Neural cell (in vitro differentiated cells): Measurements from ENCODE around the gene OSBPL7. TPM values are rescaled to one million over a fixed set of nuclear protein-coding genes. Genes with fewer than 3 reads are reported as not detected.

ENCODE experiments used
- H2AFZ ChIP-seq: fragments of 200-600, 300-800 bp; sonication (generic), shearing (Covaris generic); 2 replicates; pipeline ENCODE4 v1.6.0; 2014; ENCODE audit warnings: low read depth, mild to moderate bottlenecking, antibody characterized with exemption, low read length, moderate library complexity
- H3F3A ChIP-seq: fragments of 200-600 bp; shearing (Covaris generic); 2 replicates; pipeline ENCODE4 v1.6.1; 2016; ENCODE audit warnings: mild to moderate bottlenecking, moderate library complexity, mixed read lengths, antibody characterized with exemption, low read length; ENCODE audit not compliant: insufficient read depth, poor library complexity, severe bottlenecking
- H3K27ac ChIP-seq: fragments of 200-600, 300-800 bp; sonication (generic), shearing (Covaris generic); 2 replicates; pipeline ENCODE4 v1.5.1; 2014; ENCODE audit warnings: mild to moderate bottlenecking, low read length, moderate library complexity
- H3K27me3 ChIP-seq: fragments of 300-800, 200-600 bp; sonication (generic), shearing (Covaris generic); 2 replicates; pipeline ENCODE4 v1.6.0; 2014; ENCODE audit warnings: mild to moderate bottlenecking, low read depth, low read length, moderate library complexity; ENCODE audit not compliant: insufficient read depth
- H3K36me3 ChIP-seq: fragments of 300-800, 200-600 bp; sonication (generic), shearing (Covaris generic); 2 replicates; pipeline ENCODE4 v1.5.1; 2014; ENCODE audit warnings: mild to moderate bottlenecking, antibody characterized with exemption, low read length, moderate library complexity; ENCODE audit not compliant: insufficient read depth
- H3K4me2 ChIP-seq: fragments of 300-800, 200-600 bp; sonication (generic), shearing (Covaris generic); 2 replicates; pipeline ENCODE4 v1.6.0; 2014; ENCODE audit warnings: mild to moderate bottlenecking, low read length
- H3K4me3 ChIP-seq: fragments of 300-800, 200-600 bp; sonication (generic), shearing (Covaris generic); 2 replicates; pipeline ENCODE4 v1.5.1; 2014; ENCODE audit warnings: mild to moderate bottlenecking, low read length, moderate library complexity
- H3K79me2 ChIP-seq: fragments of 200-600 bp; shearing (Covaris generic); replicated peaks from 2 replicates; pipeline ENCODE4 v1.6.0; 2014; ENCODE audit warnings: mild to moderate bottlenecking, low read length, moderate library complexity; ENCODE audit not compliant: insufficient read depth
- H3K9ac ChIP-seq: fragments of 300-800, 200-600 bp; sonication (generic), shearing (Covaris generic); 2 replicates; pipeline ENCODE4 v1.6.1; 2016; ENCODE audit warnings: mild to moderate bottlenecking, low read length, mixed read lengths
- H3K9me2 ChIP-seq: fragments of 200-600 bp; shearing (Covaris generic); 2 replicates; pipeline ENCODE4 v1.6.1; 2016; ENCODE audit warnings: mild to moderate bottlenecking, low read length, mixed read lengths; ENCODE audit not compliant: insufficient read depth
- H3K9me3 ChIP-seq: fragments of 200-600, 300-800 bp; sonication (generic), shearing (Covaris generic); 2 replicates; pipeline ENCODE4 v1.6.1; 2016; ENCODE audit warnings: mild to moderate bottlenecking, mixed run types, low read length, moderate library complexity, mixed read lengths
- H4K20me1 ChIP-seq: fragments of 200-600 bp; shearing (Covaris generic); 2 replicates; pipeline ENCODE4 v1.6.1; 2016; ENCODE audit warnings: mild to moderate bottlenecking, mixed run types; ENCODE audit not compliant: insufficient read depth
- EP300 ChIP-seq: fragments of 450-650 bp; conservative IDR thresholded peaks from 2 replicates; pipeline ENCODE4 v1.6.1; 2014; ENCODE audit warnings: antibody characterized with exemption, mild to moderate bottlenecking, moderate library complexity; ENCODE audit not compliant: poor library complexity, severe bottlenecking
- EZH2 ChIP-seq: fragments of 200-600, 300-800 bp; shearing (Covaris generic), sonication (generic); IDR thresholded peaks from 2 replicates; pipeline ENCODE4 v1.6.1; 2014; ENCODE audit warnings: antibody characterized with exemption, low read length, borderline replicate concordance, mild to moderate bottlenecking; ENCODE audit not compliant: insufficient read depth, poor library complexity, severe bottlenecking
- MXI1 ChIP-seq: fragments of 450-650 bp; conservative IDR thresholded peaks from 2 replicates; pipeline ENCODE4 v1.6.1; 2014; ENCODE audit warnings: antibody characterized with exemption, mild to moderate bottlenecking; ENCODE audit not compliant: poor library complexity, severe bottlenecking
- POLR2AphosphoS5 ChIP-seq: IDR thresholded peaks from 2 replicates; pipeline ENCODE4 v1.6.1; 2012
- RAD21 ChIP-seq: fragments of 450-650 bp; conservative IDR thresholded peaks from 2 replicates; pipeline ENCODE4 v1.6.1; 2014; ENCODE audit warnings: antibody characterized with exemption, mild to moderate bottlenecking, moderate library complexity
- SMC3 ChIP-seq: fragments of 450-650 bp; conservative IDR thresholded peaks from 2 replicates; pipeline ENCODE4 v1.6.1; 2014; ENCODE audit warnings: antibody characterized with exemption, mild to moderate bottlenecking, moderate library complexity; ENCODE audit not compliant: poor library complexity
- TAF1 ChIP-seq: IDR thresholded peaks from 2 replicates; pipeline ENCODE4 v1.6.1; 2012; ENCODE audit warnings: low read depth
- polyA plus RNA-seq: library from polyadenylated mRNA; depleted of rRNA; stranded (reverse); fragments of >200 nt; gene quantifications from 2 replicates; pipeline ENCODE4 v1.2.3, GENCODE V29; 2014
- TF ChIP-seq, protein P1 (sequence below): fragments of 450-650 bp; IDR thresholded peaks from 2 replicates; pipeline ENCODE4 v1.5.1; 2014; ENCODE audit warnings: antibody characterized with exemption, mild to moderate bottlenecking, moderate library complexity; ENCODE audit not compliant: poor library complexity, severe bottlenecking
- TF ChIP-seq, protein P2 (sequence below): IDR thresholded peaks from 2 replicates; pipeline ENCODE4 v1.6.1; 2012; ENCODE audit warnings: borderline replicate concordance

Gene OSBPL7
- polyA plus RNA-seq, 1 donor from 2014 or later = 10.0 TPM

DNA sequence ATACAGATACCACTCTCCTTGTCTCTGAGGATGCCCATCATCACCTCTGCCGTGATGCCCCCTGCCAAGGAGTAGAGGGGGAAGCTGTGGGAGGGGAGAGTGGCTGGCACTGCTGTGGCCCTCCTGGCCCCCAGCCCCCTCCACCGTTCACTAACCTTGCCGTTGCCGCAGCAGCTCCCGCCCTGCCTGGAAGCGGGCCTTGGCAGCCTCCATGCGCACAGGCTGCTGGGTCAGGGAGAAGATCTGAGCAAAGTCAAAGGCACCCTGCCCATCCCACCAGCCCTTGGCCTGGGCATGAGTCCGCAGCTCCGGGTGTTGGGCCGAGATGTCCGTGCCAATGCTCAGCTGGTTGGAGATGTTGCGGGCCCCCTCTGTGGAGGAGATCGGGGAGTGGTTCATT lies 17.0 kb upstream of the OSBPL7 start:
- no peak overlapping the region for H3K27ac ChIP-seq
- no peak overlapping the region for H3K4me3 ChIP-seq
- H3F3A ChIP-seq = no peaks in the 10 kb centered on the region
- H3K79me2 ChIP-seq = no peaks in the 10 kb centered on the region
- TF ChIP-seq TAF1 = no peak
- TF ChIP-seq, protein P1, sequence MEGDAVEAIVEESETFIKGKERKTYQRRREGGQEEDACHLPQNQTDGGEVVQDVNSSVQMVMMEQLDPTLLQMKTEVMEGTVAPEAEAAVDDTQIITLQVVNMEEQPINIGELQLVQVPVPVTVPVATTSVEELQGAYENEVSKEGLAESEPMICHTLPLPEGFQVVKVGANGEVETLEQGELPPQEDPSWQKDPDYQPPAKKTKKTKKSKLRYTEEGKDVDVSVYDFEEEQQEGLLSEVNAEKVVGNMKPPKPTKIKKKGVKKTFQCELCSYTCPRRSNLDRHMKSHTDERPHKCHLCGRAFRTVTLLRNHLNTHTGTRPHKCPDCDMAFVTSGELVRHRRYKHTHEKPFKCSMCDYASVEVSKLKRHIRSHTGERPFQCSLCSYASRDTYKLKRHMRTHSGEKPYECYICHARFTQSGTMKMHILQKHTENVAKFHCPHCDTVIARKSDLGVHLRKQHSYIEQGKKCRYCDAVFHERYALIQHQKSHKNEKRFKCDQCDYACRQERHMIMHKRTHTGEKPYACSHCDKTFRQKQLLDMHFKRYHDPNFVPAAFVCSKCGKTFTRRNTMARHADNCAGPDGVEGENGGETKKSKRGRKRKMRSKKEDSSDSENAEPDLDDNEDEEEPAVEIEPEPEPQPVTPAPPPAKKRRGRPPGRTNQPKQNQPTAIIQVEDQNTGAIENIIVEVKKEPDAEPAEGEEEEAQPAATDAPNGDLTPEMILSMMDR = no peak
- TF ChIP-seq, protein P2, sequence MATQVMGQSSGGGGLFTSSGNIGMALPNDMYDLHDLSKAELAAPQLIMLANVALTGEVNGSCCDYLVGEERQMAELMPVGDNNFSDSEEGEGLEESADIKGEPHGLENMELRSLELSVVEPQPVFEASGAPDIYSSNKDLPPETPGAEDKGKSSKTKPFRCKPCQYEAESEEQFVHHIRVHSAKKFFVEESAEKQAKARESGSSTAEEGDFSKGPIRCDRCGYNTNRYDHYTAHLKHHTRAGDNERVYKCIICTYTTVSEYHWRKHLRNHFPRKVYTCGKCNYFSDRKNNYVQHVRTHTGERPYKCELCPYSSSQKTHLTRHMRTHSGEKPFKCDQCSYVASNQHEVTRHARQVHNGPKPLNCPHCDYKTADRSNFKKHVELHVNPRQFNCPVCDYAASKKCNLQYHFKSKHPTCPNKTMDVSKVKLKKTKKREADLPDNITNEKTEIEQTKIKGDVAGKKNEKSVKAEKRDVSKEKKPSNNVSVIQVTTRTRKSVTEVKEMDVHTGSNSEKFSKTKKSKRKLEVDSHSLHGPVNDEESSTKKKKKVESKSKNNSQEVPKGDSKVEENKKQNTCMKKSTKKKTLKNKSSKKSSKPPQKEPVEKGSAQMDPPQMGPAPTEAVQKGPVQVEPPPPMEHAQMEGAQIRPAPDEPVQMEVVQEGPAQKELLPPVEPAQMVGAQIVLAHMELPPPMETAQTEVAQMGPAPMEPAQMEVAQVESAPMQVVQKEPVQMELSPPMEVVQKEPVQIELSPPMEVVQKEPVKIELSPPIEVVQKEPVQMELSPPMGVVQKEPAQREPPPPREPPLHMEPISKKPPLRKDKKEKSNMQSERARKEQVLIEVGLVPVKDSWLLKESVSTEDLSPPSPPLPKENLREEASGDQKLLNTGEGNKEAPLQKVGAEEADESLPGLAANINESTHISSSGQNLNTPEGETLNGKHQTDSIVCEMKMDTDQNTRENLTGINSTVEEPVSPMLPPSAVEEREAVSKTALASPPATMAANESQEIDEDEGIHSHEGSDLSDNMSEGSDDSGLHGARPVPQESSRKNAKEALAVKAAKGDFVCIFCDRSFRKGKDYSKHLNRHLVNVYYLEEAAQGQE = no peak
- no peak for TF ChIP-seq POLR2AphosphoS5
- TF ChIP-seq EP300 = no peak
- TF ChIP-seq SMC3 = no peak
- TF ChIP-seq RAD21 = no peak
- no peak for TF ChIP-seq EZH2
- no peak for TF ChIP-seq MXI1
- H3K4me2 ChIP-seq = no peak overlapping the region
- no peak overlapping the region for H2AFZ ChIP-seq
- no peaks in the 10 kb centered on the region for H3K9me2 ChIP-seq
- no peaks in the 10 kb centered on the region for H3K27me3 ChIP-seq
- no peaks in the 10 kb centered on the region for H4K20me1 ChIP-seq
- H3K9ac ChIP-seq = no peak overlapping the region
- no peaks in the 10 kb centered on the region for H3K9me3 ChIP-seq
- no peaks in the 10 kb centered on the region for H3K36me3 ChIP-seq

- Histone ChIP-seq H3K27me3 (no peaks in the 10 kb centered on the region), H3K36me3 (no peaks in the 10 kb centered on the region), H3K27ac (no peak overlapping the region), H3K9me3 (no peaks in the 10 kb centered on the region), H3K9me2 (no peaks in the 10 kb centered on the region), H3K79me2 (no peaks in the 10 kb centered on the region), H2AFZ (no peak overlapping the region), H3K4me2 (no peak overlapping the region), H3K4me3 (no peak overlapping the region), H3F3A (no peaks in the 10 kb centered on the region), H4K20me1 (no peaks in the 10 kb centered on the region), H3K9ac (no peak overlapping the region)
- TF ChIP-seq EZH2 = no peak
- TF ChIP-seq RAD21 = no peak
- TF ChIP-seq, protein P2 = no peak
- no peak for TF ChIP-seq EP300
- no peak for TF ChIP-seq POLR2AphosphoS5
- no peak for TF ChIP-seq MXI1
- TF ChIP-seq, protein P1 = no peak
- TF ChIP-seq SMC3 = no peak
- no peak for TF ChIP-seq TAF1
These were observed 15.9 kb upstream of the OSBPL7 start for GRCh38 chr17:47837401-47838039.
